K562 (cell line): ENCODE results near the gene TMEM63C.

Source experiments
- CBX1 ChIP-seq: sonication (generic); IDR thresholded peaks from 2 replicates; pipeline ENCODE4 v1.6.1; 2016; ENCODE audit warnings: antibody characterized with exemption, low read depth, mild to moderate bottlenecking
- CHD2 ChIP-seq: IDR thresholded peaks from 2 replicates; pipeline ENCODE4 v1.6.1; 2011; ENCODE audit warnings: low read depth, low read length
- CTCF ChIP-seq, 3 experiments: IDR thresholded peaks in 2 of 3; conservative IDR thresholded peaks in 1 of 3; 2 replicates each; pipeline ENCODE4 v1.5.1; 2011 to 2012; ENCODE audit warnings: low read length in 3 of 3, mild to moderate bottlenecking in 3 of 3, control low read depth in 2 of 3, improper control_type of control experiment in 1 of 3, inconsistent platforms in 1 of 3, low read depth in 1 of 3, mixed read lengths in 1 of 3, moderate library complexity in 1 of 3; ENCODE audit not compliant: insufficient read depth in 2 of 3
- E2F5 ChIP-seq: sonication (generic); formaldehyde crosslinking; IDR thresholded peaks from 2 replicates; pipeline ENCODE4 v1.8.0; 2022; ENCODE audit warnings: mild to moderate bottlenecking, missing genetic modification reagents
- MAFK ChIP-seq: IDR thresholded peaks from 2 replicates; pipeline ENCODE4 v1.6.1; 2011; ENCODE audit warnings: low read length, improper control_type of control experiment
- MTA1 ChIP-seq: fragments of 450-650 bp; IDR thresholded peaks from 2 replicates; pipeline ENCODE4 v1.6.1; 2017; ENCODE audit warnings: borderline replicate concordance
- NEUROD1 ChIP-seq: fragments of 150-350 bp; IDR thresholded peaks from 2 replicates; pipeline ENCODE4 v1.6.1; 2014; ENCODE audit warnings: borderline replicate concordance, low read length, low read depth; ENCODE audit not compliant: partially characterized antibody
- POLR2A ChIP-seq: fragments of 450-650 bp; conservative IDR thresholded peaks from 2 replicates; pipeline ENCODE4 v1.6.1; 2016
- PPARD ChIP-seq: fragments of 250-450 bp; sonication (Bioruptor Pico); IDR thresholded peaks from 2 replicates; pipeline ENCODE4 v1.8.0; 2022; ENCODE audit warnings: inconsistent platforms, mild to moderate bottlenecking, moderate library complexity
- PRDM10 ChIP-seq: fragments of 450-650 bp; IDR thresholded peaks from 2 replicates; pipeline ENCODE4 v1.6.1; 2018; ENCODE audit not compliant: partially characterized antibody
- RFX5 ChIP-seq: IDR thresholded peaks from 2 replicates; pipeline ENCODE4 v1.6.1; 2011; ENCODE audit warnings: low read depth, mild to moderate bottlenecking, improper control_type of control experiment, low read length
- TRIM24 ChIP-seq, 2 experiments: fragments of 450-650 bp; IDR thresholded peaks; 2 replicates each; pipeline ENCODE4 v1.6.1; 2016
- TF ChIP-seq, protein P1 (sequence below): sonication (generic); formaldehyde crosslinking; IDR thresholded peaks from 2 replicates; pipeline ENCODE4 v1.8.1; 2022; ENCODE audit warnings: missing genetic modification reagents

DNA sequence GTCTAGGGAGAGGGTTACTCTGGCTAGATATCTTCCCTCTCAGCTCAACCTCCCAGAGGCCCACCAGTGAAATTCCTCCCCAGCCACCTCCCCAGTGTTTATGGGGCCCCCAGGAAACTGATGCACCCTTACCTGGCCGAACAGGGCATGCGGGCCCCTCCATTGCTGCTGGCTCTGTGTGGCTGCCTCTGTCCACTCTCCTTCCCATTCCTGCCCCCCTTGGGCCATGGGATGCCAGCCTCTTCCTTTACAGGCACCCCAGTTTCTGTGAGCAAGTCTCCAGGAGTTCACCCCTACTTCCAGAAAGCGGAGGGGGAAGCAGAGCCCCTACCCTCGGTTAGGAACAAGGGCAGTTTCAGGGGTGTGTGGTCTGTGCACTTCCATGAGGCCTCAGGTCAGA lies 20.6 kb upstream of the TMEM63C start:
- TF ChIP-seq TRIM24 (IDR thresholded peaks at IDR 0.05) (no peak), NEUROD1 (no peak), MAFK (no peak), CBX1 (no peak), CTCF (IDR thresholded peaks at IDR 0.05 in 2 of 3, conservative IDR thresholded peaks at IDR 0.05 in 1 of 3; ENCODE audit: insufficient read depth in 2 of 3, low read depth in 1 of 3, low read length in 3 of 3) (no peak), PRDM10 (no peak), PPARD (CRISPR knock-in tag) (no peak), MTA1 (no peak), E2F5 (CRISPR knock-in tag) (no peak), POLR2A (no peak), CHD2 (no peak), RFX5 (no peak)
- TF ChIP-seq, protein P1, sequence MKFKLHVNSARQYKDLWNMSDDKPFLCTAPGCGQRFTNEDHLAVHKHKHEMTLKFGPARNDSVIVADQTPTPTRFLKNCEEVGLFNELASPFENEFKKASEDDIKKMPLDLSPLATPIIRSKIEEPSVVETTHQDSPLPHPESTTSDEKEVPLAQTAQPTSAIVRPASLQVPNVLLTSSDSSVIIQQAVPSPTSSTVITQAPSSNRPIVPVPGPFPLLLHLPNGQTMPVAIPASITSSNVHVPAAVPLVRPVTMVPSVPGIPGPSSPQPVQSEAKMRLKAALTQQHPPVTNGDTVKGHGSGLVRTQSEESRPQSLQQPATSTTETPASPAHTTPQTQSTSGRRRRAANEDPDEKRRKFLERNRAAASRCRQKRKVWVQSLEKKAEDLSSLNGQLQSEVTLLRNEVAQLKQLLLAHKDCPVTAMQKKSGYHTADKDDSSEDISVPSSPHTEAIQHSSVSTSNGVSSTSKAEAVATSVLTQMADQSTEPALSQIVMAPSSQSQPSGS (CRISPR knock-in tag): no peak
